HG02943 (cell line): ENCODE data around the gene B2M.
"Not testable (repeated sequence)": the region's sequence is repeated elsewhere in the genome, so short reads cannot be mapped to it uniquely, and the experiment has no call there.

Experiments
- ATAC-seq: cut with Tn5 transposase; IDR thresholded peaks from one replicate; pipeline ENCODE4 v1.9.1; 2021; ENCODE audit warnings: mild to moderate bottlenecking, low read depth, moderate library complexity; ENCODE audit not compliant: unreplicated experiment

Gene B2M

DNA sequence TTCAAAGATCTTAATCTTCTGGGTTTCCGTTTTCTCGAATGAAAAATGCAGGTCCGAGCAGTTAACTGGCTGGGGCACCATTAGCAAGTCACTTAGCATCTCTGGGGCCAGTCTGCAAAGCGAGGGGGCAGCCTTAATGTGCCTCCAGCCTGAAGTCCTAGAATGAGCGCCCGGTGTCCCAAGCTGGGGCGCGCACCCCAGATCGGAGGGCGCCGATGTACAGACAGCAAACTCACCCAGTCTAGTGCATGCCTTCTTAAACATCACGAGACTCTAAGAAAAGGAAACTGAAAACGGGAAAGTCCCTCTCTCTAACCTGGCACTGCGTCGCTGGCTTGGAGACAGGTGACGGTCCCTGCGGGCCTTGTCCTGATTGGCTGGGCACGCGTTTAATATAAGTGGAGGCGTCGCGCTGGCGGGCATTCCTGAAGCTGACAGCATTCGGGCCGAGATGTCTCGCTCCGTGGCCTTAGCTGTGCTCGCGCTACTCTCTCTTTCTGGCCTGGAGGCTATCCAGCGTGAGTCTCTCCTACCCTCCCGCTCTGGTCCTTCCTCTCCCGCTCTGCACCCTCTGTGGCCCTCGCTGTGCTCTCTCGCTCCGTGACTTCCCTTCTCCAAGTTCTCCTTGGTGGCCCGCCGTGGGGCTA, at the start of gene B2M, which contains the start of gene PATL2:
Gene B2M (plus strand): TSS at position 422 of the 647 bp plus-strand sequence. CDS start 30 bp downstream, at position 452.
Gene PATL2 (minus strand): TSS at position 228 of the 647 bp plus-strand sequence. CDS start 34,833 bp downstream, outside the sequence.
- peak; percentile 70 for ATAC-seq

DNA sequence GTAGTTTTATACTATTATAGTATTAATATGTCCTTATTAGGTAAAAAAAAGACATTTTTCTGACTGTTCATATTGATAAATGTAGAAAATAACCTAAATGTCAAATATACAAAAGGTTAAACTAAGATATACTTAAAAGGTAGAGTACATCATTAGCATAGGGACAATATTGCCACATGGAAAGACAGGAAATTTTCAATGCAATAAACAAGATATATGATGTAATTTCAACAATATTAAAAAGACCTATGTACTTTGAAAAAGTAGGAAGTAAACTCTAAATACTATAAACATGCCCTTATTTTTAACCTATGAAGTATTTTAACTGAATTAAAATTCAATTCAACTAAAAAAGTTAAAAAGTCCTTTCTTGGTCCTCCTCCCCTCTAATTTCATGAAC, 49.7 kb upstream of the B2M start:
- ATAC-seq = no peak

DNA sequence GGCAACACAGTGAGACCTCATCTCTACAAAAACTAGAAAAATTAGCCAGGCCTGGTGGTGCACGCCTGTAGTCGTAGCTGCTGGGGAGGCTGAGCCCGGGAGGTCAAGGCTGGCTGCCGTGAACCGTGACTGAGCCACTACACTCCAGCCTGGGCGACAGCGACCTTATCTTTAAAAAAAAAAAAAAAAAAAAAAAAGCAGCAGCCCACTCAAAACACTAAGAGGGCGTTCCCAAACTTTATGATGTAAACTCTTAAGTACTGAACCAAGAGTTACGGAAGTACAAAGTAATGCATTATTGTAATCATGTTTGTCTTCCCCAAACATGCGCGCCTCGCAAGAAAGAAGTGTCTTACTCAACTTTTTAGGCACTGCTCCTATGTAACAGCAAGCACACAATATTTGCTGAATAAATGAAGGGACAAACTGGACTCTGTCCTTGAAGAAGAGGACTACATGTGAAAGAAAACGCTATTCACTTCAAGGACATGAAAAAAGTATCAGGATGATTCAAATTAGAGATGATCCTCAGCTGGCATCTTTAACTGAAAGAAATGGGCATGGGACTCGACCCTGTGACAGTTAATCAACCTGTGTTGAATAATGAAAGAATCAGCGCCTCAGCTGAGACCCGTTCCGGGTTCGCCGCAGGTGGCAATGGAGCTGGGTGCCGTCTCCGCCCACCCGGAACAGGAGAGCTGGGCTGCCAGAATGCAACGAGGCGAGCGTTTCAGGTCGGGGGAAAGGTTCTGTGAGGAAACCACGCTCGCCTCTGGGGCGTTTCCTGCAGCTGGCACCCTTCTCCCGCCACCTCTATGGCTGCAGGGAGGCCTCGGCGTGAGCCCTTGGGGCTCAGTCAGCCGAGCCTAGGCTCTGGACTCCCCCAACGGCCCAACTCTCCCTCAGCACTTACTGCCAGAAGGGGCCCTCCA, 48.6 kb upstream of the B2M start:
- ATAC-seq = peak; percentile 58

GRCh38 chr15:44663410-44664308, 47.7 kb upstream of the B2M start, which contains the start of gene SPG11:
Gene SPG11, minus strand, starts transcription at chr15:44663662. Its CDS starts 15 bp downstream, at chr15:44663647.
- ATAC-seq = peak; percentile 79

- no peak for ATAC-seq
Measured at GRCh38 chr15:44666210-44667038, 44.9 kb upstream of the B2M start.

DNA sequence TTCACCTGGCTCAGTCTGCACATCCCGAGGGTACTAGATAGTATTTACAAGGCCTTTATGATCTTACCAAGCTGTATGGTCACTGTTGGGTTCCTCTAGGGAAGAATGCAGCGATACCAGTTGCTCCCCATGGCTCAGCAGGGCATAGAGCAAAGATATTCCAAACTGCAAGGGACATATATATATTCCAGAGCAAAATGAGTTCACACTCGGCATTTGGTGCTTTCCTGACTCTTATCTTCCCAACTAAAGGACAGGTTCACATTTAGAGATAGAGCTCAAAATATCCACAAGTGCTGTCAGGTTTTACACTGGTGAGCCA, 44.3 kb upstream of the B2M start:
- no peak for ATAC-seq

GRCh38 chr15:44668921-44669320, 42.4 kb upstream of the B2M start:
- no peak for ATAC-seq

GRCh38 chr15:44670087-44670950, 41.0 kb upstream of the B2M start:
- ATAC-seq = no peak

DNA sequence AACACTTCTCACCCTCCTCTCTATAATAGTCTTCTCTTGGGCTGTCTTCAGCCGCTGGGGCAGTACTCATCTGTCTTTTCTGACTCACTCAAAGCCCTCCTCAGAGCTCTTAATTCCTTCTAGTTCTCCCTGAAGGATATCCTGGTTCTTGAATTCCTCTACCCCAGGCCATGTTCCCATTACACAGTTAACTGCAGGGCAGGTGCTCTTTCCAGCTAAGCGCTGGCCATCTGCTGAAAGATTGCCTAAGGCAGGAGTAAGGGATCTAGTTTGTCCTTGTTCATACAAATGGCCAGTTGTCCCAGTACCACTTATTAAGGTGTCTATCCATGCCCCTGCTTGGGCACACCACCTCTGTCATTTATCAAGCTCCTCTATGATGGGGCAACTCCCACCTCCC, 37.7 kb upstream of the B2M start:
- ATAC-seq = no peak

GRCh38 chr15:44675911-44676310, 35.4 kb upstream of the B2M start:
- ATAC-seq = no peak

DNA sequence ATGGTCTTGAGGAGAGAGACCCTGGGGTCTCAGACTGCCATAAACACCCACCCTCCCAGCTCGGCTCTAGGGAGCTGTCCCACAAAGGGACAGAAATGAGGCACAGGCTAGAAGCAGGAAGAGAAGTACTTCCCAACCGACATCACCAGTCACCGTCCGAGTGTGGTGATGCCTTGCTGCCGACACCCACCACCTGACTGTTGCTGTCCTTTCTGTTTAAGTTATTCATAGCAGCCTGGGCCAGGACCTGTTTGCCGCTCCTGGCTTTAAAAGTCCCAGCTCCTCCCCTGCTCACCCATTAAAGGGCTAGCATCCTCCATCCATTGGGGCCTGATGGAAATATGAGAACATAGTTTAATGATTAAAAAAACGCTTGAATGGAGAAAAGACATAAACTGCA, 34.6 kb upstream of the B2M start:
- no peak for ATAC-seq

GRCh38 chr15:44682211-44682610, 29.1 kb upstream of the B2M start:
- no peak for ATAC-seq

GRCh38 chr15:44682809-44683682, 28.3 kb upstream of the B2M start:
- not testable (repeated sequence) for ATAC-seq

DNA sequence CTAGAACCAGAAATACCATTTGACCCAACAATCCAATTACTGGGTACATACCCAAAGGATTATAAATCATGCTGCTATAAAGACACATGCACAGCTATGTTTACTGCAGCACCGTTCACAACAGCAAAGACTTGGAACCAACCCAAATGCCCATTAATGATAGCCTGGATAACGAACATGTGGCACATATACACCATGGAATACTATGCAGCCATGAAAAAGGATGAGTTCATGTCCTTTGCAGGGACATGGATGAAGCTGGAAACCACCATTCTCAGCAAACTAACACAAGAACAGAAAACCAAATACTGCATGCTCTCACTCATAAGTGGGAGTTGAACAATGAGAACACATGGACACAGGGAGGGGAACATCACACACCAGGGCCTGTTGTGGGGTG, 22.0 kb upstream of the B2M start:
- ATAC-seq = not testable (repeated sequence)

DNA sequence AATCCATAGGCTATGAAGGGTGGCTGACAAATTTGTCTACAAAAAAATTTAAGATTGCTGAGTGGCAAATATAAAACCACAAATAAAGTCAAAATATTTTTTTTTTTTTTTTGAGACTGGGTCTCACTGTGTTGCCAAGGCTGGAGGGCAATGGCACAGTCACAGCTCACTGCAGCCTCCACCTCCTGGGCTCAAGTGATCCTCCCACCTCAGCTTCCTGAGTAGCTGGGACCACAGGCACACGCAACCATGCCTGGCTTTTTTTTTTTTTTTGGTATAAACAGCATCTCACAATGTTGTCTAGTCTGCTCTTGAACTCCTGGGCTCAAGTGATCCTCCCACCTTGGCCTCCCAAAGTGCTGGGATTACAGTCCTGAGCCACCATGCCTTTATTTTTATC, 21.1 kb upstream of the B2M start:
- ATAC-seq = not testable (repeated sequence)

DNA sequence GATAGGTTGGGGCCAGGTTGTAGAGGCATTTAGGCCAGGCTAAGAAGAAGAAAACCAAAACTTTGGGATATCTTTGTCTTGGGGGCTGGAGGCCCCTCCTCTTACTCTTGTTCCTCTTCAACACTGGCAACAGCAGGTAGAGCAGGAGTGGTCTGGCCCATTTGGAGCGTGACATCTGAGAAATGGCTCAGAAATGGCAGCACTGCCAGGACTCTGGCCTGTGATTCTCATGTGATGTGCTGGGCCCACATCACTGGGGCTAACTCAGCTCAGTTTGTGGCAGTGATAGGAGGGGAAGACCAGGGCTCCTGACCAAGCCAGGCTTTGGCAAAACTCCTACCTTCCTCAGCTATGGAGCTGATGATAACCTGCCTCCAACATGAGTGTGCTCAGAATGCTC, 18.7 kb upstream of the B2M start:
- no peak for ATAC-seq

- ATAC-seq = no peak
Measured at GRCh38 chr15:44694416-44694815, 16.9 kb upstream of the B2M start.

DNA sequence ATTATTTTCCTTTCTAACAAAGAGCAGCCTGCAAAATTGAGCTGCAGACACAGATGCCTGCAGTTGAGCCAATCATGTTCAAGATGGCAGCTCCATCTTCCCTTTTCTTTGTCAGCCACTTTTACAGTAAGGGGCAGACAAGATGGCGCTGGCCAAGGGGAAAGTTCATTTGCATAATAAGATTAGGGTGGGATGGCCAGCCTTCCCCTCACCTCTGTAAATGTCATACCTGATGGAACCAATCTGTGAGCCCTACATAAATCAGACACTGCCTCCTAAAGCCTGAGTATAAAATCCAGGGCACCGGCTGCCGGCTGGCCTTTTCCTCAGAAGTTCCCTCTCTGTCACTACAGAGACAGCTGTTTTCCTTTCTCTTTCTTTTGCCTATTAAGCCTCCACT, 16.0 kb upstream of the B2M start:
- no peak for ATAC-seq
